Spleen (tissue), 7 donors: ENCODE data around the gene PLEKHA5.

Experiments
- POLR2A ChIP-seq, 3 donors: fragments of 450-650 bp; IDR thresholded peaks; one replicate each; pipeline ENCODE4 v1.5.1; 2017; ENCODE audit warnings: antibody characterized with exemption in 3 of 3, mild to moderate bottlenecking in 1 of 3
- POLR2AphosphoS5 ChIP-seq, 3 donors: sonication (generic); formaldehyde crosslinking; IDR thresholded peaks; one replicate each; pipeline ENCODE4 v1.5.1; 2017; ENCODE audit warnings: antibody characterized with exemption in 3 of 3
- TF ChIP-seq, protein P1 (sequence below), 11 experiments: fragments of 200-600 bp in 7 of 11; fragments of 450-650 bp in 4 of 11; sonication (generic) in 4 of 11; IDR thresholded peaks in 8 of 11; conservative IDR thresholded peaks in 3 of 11; 1 replicate in 7 of 11; 2 replicates in 4 of 11; pipeline versions ENCODE4 v1.4.0 to v1.8.0; 2016 to 2021; ENCODE audit warnings: antibody characterized with exemption in 11 of 11, inconsistent platforms in 4 of 11, mild to moderate bottlenecking in 1 of 11
- donor health status: DM: no; HTN: no; CAD: no; lungs with moderate emphysema.
- donor health status: DM: no; HTN: no; CAD: no.
- donor health status: DM: no; HTN: no; CAD: no.

DNA sequence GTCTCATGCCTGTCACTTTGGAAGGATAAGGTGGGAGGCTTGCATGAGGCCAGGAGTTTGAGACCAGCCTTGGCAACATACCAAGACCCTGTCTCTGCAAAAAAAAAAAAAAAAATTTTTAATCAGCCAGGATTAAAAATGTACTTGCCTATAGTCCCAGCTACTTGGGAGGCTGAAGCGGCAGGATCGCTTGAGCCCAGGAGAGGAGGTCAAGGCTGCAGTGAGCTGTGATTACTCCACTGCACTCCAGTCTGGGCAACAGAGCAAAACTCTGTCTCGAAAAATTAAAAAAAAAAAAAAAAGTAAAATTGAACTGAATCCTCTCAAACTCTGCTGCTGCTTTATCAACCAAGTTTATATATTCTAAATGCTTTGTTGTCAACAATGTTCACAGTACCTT, 181.6 kb downstream of the PLEKHA5 start:
- TF ChIP-seq, protein P1, sequence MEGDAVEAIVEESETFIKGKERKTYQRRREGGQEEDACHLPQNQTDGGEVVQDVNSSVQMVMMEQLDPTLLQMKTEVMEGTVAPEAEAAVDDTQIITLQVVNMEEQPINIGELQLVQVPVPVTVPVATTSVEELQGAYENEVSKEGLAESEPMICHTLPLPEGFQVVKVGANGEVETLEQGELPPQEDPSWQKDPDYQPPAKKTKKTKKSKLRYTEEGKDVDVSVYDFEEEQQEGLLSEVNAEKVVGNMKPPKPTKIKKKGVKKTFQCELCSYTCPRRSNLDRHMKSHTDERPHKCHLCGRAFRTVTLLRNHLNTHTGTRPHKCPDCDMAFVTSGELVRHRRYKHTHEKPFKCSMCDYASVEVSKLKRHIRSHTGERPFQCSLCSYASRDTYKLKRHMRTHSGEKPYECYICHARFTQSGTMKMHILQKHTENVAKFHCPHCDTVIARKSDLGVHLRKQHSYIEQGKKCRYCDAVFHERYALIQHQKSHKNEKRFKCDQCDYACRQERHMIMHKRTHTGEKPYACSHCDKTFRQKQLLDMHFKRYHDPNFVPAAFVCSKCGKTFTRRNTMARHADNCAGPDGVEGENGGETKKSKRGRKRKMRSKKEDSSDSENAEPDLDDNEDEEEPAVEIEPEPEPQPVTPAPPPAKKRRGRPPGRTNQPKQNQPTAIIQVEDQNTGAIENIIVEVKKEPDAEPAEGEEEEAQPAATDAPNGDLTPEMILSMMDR (IDR thresholded peaks at IDR 0.05 in 8 of 11, conservative IDR thresholded peaks at IDR 0.05 in 3 of 11) = no peak
- no peak for TF ChIP-seq POLR2A (IDR thresholded peaks at IDR 0.05)
- TF ChIP-seq POLR2AphosphoS5 (IDR thresholded peaks at IDR 0.05) = no peak
